ENCODE data around the gene TRPM7. TPM values are rescaled to one million over a fixed set of nuclear protein-coding genes. Genes with fewer than 3 reads are reported as not detected.

The TRPM7 gene, protein sequence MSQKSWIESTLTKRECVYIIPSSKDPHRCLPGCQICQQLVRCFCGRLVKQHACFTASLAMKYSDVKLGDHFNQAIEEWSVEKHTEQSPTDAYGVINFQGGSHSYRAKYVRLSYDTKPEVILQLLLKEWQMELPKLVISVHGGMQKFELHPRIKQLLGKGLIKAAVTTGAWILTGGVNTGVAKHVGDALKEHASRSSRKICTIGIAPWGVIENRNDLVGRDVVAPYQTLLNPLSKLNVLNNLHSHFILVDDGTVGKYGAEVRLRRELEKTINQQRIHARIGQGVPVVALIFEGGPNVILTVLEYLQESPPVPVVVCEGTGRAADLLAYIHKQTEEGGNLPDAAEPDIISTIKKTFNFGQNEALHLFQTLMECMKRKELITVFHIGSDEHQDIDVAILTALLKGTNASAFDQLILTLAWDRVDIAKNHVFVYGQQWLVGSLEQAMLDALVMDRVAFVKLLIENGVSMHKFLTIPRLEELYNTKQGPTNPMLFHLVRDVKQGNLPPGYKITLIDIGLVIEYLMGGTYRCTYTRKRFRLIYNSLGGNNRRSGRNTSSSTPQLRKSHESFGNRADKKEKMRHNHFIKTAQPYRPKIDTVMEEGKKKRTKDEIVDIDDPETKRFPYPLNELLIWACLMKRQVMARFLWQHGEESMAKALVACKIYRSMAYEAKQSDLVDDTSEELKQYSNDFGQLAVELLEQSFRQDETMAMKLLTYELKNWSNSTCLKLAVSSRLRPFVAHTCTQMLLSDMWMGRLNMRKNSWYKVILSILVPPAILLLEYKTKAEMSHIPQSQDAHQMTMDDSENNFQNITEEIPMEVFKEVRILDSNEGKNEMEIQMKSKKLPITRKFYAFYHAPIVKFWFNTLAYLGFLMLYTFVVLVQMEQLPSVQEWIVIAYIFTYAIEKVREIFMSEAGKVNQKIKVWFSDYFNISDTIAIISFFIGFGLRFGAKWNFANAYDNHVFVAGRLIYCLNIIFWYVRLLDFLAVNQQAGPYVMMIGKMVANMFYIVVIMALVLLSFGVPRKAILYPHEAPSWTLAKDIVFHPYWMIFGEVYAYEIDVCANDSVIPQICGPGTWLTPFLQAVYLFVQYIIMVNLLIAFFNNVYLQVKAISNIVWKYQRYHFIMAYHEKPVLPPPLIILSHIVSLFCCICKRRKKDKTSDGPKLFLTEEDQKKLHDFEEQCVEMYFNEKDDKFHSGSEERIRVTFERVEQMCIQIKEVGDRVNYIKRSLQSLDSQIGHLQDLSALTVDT (N-terminal part only)
- total RNA-seq (10 to 100 TPM; 25.2 to 57.2 (median 43.5) TPM), polyA plus RNA-seq (10 to 100 TPM; 12.4 to 18.7 TPM)
- long read RNA-seq, donor 1, partial matches to known transcripts: 24 of 35 reads
- long read RNA-seq, donor 1, other reads (novel, unspliced or antisense): 11 of 35 reads
- long read RNA-seq, donor 2: 0 reads
- long read RNA-seq, donor 3, full-length matches to known transcripts: 1 of 9 reads
- long read RNA-seq, donor 3, partial matches to known transcripts: 6 of 9 reads
- long read RNA-seq, donor 3, other reads (novel, unspliced or antisense): 2 of 9 reads

DNA sequence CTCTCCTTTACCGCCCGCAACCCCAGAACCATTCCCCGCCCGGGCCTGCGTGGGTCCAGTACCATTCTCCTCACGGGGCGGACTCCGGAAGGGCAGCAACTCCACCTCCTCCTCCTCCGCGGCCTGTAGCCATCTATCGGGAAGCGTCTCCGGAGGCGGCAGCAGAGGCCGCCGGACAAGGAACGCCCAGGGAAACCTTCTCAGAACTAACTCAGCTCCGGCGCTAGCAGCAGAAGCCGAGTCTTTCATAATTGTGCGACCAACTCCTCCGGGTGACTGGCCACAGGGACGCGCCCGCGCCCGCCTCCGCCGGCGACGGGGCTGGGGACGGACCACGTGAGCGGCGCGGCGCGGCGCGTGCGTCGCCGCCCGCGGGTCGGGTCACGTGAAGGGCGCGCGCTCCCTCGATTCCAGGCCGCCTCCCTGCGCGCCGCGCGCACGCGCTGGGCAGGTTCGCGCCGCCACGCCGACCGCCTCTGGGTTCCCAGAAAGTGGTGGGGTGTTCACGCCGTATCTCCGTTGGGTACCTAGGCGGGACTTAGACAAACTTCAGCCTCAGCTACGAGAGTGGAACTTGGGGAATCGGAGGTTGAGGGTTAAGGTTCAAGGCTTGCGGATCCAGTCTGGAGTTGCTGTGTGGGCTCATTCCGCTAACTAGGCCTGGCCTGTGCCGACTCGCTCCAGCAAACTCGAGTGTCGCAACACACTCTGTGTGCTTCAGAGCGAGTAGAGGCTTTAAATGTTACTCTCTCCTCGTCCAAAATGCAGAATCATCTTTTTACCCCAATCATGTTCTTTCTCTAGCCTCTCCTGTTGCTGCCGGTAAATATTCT, at the start of gene TRPM7:
TRPM7 (minus strand) TSS at position 329 of the 833 bp plus-strand sequence; CDS start at position 65, 264 bp downstream.
- no peaks in the 10 kb centered on the region for H3K36me3 ChIP-seq
- no peaks in the 10 kb centered on the region for H3K27me3 ChIP-seq
- 0 to 1% (median 1%) methylated on average over 61 to 80 of the region's 80 CpGs for WGBS, 3 donors
- H3K9me3 ChIP-seq: no peaks in the 10 kb centered on the region
- H3K4me3 ChIP-seq: peak within 1 kb of the TSS; percentile 73
- peak; percentile 87 to 93 (median 90) for DNase-seq
- no peaks in the 10 kb centered on the region for H3K4me1 ChIP-seq (ENCODE audit: insufficient read depth)
- intact Hi-C loops (cut with DNase I): loop anchor here in 1 of 4 donors (10.0 kb wide), 1 partner anchor 218 kb away; the partner anchor contains the start of gene AP4E1
- TF ChIP-seq EP300 (IDR thresholded peaks at IDR 0.05) (peak; percentile 58), POLR2A (IDR thresholded peaks at IDR 0.05) (peak; percentile 77)
- TF ChIP-seq, protein P1, sequence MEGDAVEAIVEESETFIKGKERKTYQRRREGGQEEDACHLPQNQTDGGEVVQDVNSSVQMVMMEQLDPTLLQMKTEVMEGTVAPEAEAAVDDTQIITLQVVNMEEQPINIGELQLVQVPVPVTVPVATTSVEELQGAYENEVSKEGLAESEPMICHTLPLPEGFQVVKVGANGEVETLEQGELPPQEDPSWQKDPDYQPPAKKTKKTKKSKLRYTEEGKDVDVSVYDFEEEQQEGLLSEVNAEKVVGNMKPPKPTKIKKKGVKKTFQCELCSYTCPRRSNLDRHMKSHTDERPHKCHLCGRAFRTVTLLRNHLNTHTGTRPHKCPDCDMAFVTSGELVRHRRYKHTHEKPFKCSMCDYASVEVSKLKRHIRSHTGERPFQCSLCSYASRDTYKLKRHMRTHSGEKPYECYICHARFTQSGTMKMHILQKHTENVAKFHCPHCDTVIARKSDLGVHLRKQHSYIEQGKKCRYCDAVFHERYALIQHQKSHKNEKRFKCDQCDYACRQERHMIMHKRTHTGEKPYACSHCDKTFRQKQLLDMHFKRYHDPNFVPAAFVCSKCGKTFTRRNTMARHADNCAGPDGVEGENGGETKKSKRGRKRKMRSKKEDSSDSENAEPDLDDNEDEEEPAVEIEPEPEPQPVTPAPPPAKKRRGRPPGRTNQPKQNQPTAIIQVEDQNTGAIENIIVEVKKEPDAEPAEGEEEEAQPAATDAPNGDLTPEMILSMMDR (IDR thresholded peaks at IDR 0.05): no peak
- peak within 1 kb of the TSS; percentile 70 to 94 for H3K27ac ChIP-seq

DNA sequence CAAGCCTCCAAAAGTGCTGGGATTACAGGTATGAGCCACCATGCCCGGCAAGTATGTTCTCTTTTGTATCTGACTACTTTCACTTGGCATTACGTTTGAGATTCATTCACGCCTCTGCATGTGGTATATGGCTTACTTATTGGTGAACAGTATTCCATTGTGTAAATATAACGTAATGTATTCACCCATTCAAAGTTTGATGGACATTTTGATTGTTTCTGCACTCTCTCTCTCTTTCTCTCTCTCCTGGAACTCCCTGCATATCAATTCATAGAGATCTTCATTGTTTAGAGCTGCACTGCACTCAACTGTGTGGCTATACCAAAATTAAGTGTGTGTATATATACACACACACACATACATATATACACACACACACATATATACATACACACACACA, 48.6 kb upstream of the TRPM7 start:
- Histone ChIP-seq H3K4me1 (ENCODE audit: insufficient read depth) (no peaks in the 10 kb centered on the region), H3K36me3 (no peaks in the 10 kb centered on the region), H3K27ac (no peak overlapping the region), H3K4me3 (no peak overlapping the region), H3K27me3 (no peaks in the 10 kb centered on the region), H3K9me3 (peaks cover 0 to 3% of the 10 kb centered on the region in 2 donors)
- WGBS, 3 donors: 82 to 95% (median 82%) methylated on average over 4 of the region's 4 CpGs
- DNase-seq: no peak
- TF ChIP-seq, protein P1 (IDR thresholded peaks at IDR 0.05): no peak
- TF ChIP-seq EP300 (IDR thresholded peaks at IDR 0.05): no peak
- TF ChIP-seq POLR2A (IDR thresholded peaks at IDR 0.05): no peak
- intact Hi-C loops (cut with DNase I): no loop called here

DNA sequence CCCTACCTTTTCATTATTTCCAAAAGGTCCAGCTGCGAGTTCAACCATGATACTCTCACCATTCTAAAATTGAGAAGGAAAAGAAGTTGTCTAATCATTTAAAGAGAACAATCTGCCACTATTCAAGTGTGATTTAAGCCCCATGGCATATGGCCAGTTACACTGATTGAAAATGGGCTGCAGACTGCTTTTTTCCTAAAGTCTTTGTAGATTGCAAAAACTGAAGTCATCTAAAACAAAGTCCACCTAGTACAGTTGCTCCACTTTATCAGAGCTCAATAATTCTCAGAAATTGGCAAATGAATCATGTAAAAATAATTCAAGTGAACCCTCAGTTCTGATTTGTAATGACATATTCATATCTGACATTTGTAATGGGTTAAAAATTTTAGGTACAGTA, 39.7 kb upstream of the TRPM7 start:
- no peaks in the 10 kb centered on the region for H3K4me1 ChIP-seq (ENCODE audit: insufficient read depth)
- no peaks in the 10 kb centered on the region for H3K27me3 ChIP-seq
- WGBS, 3 donors: 92 to 100% (median 100%) methylated on average over 1 of the region's 1 CpG
- no peak for DNase-seq
- no peak overlapping the region for H3K4me3 ChIP-seq
- H3K9me3 ChIP-seq: no peaks in the 10 kb centered on the region
- H3K27ac ChIP-seq: no peak overlapping the region
- no peaks in the 10 kb centered on the region for H3K36me3 ChIP-seq
- TF ChIP-seq, protein P1 (IDR thresholded peaks at IDR 0.05): no peak
- TF ChIP-seq POLR2A (IDR thresholded peaks at IDR 0.05) (no peak), EP300 (IDR thresholded peaks at IDR 0.05) (no peak)
- intact Hi-C loops (cut with DNase I): no loop called here
